ENCODE results near the gene SPNS2.

Gene SPNS2

DNA sequence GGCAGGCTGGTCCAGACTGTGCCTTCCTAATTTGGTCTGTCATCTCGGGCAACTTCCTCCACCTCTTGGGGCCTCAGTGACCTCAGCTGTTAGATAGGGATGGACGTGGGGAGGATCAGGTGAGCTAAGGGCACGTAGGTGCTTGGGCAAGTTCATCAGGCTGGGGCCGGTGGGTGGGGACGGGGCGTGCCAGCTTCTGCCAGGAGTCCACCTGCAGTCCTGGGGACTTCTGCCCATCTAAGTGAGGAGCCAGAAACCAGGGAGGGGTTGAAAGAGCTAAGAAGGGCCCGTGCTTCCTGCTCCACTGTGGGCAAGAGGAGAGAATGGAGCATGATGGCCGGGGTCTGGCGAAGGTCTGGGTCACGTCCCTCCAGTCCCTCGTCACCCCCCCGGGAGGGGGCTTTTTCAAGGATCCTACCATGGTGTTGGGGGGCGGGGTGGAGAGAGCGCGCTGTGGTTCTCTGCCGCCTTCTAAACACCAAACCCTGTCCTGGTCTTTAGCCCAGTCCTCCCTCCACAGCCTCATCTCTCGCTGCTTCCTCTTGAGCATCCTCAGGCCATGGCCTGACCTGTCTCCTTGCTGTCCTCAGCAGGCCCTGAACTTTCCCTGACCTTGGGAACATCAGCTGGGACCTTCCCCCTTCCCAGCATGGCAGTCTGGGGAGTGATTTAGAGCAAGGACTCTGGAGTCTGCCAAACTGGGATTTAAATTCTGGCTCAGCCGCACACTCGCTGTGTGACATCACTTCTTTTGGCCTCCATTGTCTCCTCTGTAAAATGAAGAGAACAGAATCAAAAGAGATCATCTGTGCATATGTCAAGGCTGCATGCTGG, 21.6 kb downstream of the SPNS2 start:
- no peak for DNase-seq (ENCODE audit: low read depth, low spot score)

DNA sequence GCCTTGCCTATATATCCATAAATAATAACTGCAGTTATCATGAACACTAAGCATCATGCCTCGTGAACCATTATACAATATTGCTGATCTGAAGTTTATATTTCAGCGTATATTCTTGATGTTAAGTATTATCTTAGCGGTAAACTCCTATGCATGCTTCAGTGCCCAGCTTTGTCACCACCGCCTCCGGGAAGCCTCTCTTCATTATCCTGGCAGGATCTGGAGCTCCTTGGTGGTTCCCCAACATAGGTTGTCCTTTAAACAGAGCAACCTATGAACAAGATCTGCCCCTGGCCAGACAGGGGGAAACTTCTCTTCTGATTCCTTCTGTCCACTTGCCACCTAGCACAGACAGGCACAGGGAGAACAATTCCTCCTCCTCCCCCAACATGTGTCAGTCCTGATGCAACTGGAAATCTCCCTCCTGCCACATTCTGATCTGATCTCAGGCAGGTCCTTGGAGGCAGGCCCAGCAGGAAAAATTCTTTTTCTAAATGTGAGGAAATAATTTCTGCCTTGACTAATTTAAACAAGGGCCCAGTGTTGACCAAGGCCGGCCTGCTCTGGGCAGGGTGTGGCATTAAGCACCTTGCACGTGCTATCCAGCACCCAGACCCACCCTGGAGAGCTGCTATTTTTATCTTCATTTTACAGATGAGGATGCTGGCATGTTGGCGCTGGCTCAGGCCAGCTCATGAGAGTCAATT, 22.4 kb downstream of the SPNS2 start:
- no peak for DNase-seq (ENCODE audit: low read depth, low spot score)

DNA sequence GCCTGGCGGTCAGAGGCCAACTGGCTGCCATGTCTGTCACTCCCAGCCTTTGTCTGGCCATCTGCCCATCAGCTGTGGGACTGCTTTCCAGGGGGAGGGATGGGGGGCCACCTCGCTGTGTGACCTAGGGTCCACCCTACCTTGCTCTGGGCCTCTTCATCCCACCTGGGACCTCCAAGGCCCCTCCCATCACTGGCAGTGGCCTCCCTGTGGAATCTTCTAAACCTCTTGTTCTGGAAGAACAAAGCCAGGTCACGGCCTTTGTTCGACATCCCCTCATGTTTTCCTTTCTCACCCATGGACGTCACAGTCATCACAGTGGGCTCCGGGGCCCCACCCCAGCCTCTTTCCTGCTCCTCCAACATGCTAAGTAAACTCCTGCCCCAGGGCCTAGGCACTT, 24.0 kb downstream of the SPNS2 start:
- DNase-seq (ENCODE audit: low read depth, low spot score) = no peak

DNA sequence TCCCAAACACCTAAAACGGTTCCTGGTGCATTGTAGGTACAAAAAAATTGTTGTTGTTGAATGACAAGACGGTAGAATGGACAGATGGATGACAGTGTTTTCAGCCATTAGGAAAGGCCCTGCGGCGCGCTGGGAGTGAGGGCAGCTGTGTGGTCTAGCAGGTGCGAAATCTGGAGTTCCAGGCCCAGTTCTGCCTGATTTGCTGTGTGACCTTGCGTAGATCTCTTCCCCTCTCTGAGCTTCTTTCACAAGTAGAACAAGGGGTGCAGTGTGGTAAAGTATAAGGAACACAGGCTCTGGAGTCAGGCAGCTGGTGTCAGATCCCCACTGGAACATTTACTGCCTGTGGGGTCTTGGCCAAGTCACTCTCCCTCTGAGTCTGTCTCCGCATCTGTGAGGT, 25.3 kb downstream of the SPNS2 start:
- DNase-seq (ENCODE audit: low read depth, low spot score) = no peak

DNA sequence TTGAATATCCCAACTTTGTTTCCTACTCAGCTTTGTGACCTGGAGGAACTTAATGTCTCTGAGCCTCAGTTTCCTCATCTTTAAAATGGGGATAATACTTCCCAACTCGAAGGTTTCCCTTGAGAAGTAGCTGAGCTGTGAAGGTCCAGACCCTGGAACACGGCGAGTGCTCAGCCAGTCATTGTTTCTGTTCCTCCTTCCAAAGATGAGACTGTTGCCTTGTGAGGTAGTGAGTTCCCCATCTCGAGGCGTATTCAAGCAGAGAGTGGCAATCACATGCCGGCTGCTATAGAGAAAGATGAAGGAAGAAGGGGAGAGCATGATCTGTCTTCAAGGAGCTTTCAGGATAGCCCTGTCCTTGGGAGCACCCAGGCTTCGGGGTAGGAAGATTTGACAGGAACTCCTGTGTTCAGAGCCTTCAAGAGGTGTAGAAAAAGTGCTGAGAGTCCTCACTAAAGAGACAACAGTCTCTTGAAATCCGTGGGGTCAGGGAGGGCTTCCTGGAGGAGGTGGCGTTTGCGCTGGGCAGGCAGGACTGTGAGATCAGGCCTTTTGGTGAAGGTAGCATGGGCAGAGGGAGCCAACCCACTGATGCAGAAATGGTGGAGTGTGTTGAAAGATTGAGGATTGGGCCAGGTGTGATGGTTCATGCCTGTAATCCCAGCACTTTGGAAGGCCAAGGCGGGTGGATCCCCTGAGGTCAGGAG, 27.2 kb downstream of the SPNS2 start:
- DNase-seq (ENCODE audit: low read depth, low spot score) = no peak

DNA sequence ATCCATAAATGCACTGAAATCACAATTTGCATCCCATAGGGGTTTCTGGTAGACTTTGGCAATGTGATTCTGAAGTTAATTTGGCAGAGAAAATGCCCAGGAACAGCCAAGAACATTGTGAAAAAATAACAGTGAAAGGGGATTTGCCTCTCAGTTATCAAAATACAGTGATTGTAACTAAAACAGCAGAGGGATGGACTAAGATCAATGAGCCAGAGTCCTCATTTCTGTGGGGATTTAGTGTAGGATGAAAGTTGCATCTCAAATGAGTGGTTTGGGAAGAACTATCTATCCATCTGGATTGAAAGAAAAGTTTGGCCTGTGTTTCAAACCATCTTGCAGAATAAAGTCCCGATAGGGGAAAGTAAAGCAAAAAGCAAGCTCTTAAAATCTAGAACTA, 28.5 kb downstream of the SPNS2 start:
- DNase-seq (ENCODE audit: low read depth, low spot score) = no peak

DNA sequence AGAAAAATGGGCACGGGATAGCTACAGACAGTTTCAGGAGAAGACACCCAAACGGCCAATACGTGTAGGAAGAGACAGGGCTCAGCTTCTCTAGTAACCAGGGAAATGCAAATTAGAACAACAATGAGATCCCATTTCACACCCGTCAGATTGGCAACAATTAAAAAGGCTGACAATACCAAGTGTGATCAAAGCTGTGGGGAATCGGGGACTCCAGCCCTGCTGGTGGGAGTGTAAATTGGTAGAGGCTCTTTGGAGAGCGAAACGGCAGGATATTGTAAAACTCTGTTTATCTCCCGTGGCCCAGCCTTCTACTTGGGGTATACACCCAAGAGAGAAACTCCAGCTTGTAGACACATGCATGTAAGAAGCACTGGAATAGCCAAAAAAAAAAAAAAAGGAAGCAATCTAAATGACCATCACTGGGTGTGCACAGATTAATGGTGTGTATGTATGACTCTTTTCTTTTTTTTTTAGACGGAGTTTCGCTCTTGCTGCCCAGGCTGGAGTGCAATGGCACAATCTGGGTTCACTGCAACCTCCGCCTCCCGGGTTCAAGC, 29.0 kb downstream of the SPNS2 start:
- no peak for DNase-seq (ENCODE audit: low read depth, low spot score)

DNA sequence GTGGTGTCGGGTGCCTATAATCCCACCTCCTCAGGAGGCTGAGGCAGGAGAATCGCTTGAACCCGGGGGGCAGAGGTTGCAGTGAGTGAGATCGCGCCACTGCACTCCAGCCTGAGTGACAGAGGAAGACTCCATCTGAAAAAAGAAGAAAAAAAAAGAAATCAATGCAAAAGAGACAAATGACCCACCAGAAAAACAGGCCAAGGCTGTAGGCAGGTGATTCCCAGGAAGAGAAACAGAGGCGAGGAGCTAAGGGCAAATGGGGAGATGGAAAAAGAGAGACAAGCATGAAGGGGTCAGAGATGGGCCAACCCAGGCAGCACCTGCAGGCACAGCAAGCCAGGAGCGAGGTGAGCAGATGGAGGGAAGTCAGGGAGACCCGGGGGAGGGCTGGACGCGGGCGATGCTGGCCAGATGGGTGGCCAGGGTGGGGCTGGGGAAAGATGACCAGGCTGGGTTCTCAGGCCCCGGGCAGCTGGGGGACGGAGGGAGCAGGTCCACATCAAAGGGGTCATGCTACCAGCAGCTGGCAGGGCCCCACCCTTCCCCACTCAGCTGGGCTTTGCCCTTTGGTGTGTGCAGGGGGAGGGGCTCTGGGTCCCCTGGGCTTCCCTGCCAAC, 31.0 kb downstream of the SPNS2 start:
- no peak for DNase-seq (ENCODE audit: low read depth, low spot score)

DNA sequence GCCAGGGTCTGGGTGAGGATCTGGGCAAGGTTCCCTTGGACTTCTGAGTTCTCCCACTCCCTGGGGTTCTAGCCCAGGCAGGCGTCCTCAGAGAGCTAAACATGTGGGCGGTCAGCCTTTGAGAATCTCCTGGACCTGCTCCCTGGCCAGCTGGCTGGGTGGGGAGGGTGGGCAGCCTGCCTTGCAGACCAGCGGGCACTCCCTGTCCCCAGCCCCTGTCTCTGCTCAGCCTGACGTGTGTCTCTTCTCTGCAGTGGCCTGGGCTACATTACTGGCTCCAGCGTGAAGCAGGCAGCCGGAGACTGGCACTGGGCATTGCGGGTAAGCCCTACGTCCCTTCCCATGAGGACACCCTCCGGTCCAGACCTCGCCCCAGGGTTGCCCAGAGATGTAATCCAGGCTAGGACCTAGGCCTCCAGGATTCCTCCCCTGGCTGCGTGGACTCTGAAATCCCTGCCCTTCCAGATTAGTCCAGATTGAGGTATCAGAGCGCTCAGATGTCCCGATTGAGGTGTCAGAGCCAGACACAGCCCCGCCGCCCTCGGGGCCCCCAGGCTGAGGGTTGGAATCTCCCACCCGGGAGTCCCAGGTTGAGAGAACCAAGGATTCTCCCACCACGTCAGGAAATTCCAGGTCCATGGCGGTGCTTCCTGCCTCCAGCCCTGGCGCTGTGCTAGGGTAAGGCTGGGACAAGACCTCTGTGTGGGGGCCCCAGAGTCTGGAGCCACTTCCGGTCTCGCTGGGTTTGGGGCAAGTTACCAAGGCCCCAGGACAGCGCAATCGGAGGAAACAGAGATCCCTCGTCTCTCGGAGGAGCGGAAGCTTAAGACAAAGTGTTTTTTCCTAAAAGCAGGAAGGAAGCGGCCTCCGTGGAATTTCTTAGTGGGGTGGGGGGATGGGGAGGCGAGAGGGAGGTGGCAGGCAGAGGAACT, 32.4 kb downstream of the SPNS2 start:
- DNase-seq (ENCODE audit: low read depth, low spot score) = no peak

DNA sequence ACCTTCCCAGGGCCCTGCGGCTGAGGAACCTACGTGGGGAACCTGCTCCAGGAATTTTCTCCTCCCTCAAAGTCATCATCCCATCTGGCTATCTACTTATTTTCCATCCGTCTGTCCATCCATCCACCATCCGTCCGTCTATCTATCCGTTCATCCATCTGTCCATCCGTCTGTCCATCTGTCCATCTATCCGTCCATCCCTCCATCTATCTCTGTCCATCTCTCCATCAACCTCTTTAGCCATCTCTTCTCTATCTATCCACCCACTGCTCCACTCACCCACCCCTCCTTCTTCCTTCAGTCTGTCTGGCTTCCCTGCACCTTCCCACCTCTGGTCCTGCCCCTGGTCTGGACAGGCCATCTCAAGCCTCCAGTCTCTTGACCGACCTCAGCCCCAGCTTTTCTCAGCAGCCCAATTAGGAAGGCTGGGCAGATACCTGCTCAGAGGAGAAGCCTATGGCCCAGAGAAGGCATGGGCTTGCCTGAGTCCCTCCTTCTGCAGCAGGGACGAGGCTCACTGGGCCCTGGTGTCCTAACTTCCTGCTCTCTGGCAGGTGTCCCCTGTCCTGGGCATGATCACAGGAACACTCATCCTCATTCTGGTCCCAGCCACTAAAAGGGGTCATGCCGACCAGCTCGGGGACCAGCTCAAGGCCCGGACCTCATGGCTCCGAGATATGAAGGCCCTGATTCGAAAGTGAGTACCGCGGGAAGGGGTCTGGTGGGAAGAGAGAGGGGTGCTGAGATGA, 33.5 kb downstream of the SPNS2 start:
- no peak for DNase-seq (ENCODE audit: low read depth, low spot score)

DNA sequence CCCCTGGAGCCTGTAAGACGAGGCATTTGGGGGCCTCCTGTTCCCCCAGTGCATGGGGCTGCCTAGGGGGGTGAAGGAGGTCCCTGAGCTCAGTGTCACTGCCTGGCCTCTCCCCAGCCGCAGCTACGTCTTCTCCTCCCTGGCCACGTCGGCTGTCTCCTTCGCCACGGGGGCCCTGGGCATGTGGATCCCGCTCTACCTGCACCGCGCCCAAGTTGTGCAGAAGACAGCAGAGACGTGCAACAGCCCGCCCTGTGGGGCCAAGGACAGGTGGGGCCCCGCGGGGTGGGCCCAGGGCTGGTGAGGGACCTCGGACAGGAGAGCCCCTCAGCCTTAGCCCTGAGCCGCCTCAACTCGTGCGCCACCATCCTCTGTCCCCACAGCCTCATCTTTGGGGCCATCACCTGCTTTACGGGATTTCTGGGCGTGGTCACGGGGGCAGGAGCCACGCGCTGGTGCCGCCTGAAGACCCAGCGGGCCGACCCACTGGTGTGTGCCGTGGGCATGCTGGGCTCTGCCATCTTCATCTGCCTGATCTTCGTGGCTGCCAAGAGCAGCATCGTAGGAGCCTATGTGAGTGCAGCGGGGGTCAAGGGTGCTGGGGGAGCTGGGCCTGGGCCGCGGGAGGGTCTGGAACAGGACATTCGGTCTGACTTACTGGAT, 34.3 kb downstream of the SPNS2 start:
- DNase-seq (ENCODE audit: low read depth, low spot score) = no peak

DNA sequence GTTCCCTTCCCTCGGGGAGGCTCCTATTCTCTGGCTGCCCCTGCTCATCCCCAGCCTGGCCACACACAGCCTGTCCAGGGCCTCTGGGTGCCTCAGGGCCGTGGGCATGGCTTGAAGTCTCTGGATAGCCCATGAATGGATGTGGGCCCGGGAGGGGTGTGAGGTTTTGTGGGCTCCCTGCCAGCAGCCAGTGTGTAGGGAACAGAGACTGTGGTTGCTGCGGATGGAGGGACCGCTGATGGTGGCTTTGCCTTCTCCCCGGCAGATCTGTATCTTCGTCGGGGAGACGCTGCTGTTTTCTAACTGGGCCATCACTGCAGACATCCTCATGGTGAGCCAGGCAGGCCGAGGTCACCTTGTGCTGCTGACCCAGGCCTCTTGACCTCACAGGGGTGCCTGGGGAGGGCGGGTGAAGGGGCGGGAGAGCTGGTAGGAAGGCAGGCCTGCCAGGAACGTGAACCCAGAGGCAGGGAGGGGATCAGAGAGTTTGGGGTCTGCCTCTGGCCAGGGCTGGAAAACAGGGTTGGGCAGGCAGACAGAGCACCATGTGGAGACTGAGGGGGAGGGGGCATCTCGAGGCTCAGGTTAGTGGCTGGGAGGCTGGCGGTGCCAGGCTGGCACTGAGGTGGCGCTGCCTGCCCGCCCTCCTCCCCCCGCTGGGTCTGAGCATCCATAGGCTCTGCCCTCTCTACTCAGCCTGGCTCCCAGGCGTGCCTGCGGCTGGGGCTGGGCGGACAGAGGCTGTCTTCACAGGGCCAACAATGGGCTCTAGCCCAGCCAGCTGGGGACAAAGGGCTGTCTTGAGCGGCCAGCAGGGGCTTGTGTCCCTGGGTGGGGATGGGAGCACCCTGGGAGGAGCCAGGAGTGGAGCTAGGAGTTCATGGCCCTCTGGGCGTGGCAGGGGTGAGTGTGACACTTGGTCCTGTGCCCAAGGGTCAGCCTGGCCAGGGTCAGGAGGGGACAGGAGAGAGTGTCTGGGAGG, 35.1 kb downstream of the SPNS2 start:
- DNase-seq (ENCODE audit: low read depth, low spot score) = no peak

DNA sequence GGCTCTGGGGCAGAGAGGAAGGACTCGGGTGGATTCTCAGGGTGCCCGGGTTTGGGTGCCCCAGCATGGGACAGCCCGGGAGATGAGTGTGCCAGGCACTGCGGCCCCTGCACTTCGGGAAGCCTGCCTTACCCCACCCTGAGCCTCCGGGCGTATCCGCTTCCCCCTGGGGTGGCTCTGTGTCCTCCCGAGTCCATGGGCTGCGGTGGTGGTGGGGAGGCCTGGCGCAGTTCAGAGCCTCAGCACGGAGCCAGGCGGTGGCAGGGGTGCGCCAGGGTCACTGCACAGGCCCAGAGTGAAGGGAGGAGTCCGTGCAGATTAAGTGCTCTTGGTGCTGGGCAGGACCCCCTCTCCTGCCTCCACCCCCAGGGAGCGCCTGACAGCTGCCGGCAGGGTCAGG, 35.8 kb downstream of the SPNS2 start:
- no peak for DNase-seq (ENCODE audit: low read depth, low spot score)

DNA sequence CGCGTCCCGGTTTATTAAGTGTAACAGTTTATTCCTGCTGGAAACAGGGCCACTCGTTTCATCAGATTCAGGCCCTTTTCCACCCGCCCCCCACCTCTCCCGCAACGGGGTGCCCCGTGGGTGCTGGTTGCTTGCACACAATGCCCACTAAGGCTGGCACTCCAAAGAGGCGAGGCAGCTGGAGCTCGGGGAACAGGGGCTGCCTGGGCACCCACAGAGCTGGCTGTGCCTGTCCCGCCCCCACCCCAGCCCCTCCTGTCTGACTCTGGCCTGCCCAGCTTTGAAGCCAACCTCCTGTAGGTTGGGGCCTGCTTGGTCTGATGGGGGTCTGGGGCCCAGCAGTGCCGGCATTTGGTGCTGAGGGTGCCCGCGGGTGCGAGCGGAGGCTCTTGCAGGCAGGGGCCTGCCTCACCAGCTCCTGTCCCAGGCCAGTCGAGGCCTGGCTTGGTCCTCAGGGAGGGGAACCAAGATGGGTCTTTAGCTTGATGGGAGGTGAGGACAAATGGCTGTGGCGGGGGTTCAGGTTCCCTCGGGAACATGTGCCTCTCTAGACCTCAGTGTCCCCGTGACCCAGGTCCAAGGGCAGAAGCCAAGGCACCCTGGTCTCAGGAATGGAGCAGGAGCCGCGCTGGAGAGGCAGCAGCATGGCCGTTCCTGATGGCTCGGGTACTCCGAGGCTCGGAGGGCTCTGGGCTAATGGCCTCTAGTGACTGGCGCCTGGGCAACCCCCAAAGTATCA, 36.4 kb downstream of the SPNS2 start:
- no peak for DNase-seq (ENCODE audit: low read depth, low spot score)

DNA sequence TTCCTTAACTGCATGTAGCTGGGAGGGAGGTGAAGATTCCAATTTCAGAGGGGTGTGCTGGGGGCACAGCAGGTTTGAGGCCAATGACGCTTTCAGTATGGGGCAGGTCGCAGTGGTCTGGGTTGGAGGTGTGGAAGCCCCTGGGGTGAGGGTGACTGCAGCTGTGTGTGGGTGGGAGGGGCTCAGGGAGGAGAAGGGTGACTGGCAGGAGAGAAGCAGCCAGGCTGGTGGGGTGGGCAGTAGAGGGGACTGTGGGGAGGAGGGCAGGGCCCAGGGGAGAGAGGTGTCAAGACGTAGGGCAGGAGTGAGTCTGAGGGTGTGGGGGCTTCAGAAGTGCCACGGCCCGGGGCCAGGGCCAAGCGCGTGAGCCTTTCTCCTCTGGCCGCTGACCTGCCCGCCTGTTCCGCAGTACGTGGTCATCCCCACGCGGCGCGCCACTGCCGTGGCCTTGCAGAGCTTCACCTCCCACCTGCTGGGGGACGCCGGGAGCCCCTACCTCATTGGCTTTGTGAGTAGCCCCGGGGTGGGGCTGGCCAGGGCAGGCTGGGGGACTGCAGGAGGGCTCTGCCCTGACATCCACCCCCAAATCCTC, 37.1 kb downstream of the SPNS2 start:
- no peak for DNase-seq (ENCODE audit: low read depth, low spot score)

DNA sequence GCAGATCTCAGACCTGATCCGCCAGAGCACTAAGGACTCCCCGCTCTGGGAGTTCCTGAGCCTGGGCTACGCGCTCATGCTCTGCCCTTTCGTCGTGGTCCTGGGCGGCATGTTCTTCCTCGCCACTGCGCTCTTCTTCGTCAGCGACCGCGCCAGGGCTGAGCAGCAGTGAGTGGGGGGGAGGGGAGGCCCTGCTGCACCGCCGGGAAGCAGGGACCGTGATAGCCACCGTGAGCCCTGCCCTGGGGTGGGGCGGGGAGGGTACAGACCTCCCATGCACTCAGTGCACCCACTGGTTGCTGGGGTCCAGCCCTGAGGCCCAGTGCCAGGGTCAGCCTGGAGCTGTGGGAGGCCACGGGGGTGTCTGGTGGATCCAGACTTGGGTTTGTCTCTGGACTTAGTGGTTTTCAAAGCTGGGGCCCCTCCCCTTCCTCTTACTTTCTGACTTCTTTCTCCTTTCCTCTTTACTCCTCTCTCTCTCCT, 37.6 kb downstream of the SPNS2 start:
- no peak for DNase-seq (ENCODE audit: low read depth, low spot score)

Measured in iPS DF 19.7 (cell line).